Jurkat, Clone E6-1 (cell line): Measurements from ENCODE around the gene ALDH8A1.

ENCODE experiments used
- DNase-seq: peaks from one replicate; pipeline ENCODE4 v3.0.0-alpha.2; 2011; ENCODE audit warnings: low read depth, low spot score
- H3K4me3 ChIP-seq: 2 replicates; pipeline ENCODE4 v1.5.1; 2011; ENCODE audit warnings: mild to moderate bottlenecking, low read length, control low read depth, moderate library complexity

ALDH8A1 gene

DNA sequence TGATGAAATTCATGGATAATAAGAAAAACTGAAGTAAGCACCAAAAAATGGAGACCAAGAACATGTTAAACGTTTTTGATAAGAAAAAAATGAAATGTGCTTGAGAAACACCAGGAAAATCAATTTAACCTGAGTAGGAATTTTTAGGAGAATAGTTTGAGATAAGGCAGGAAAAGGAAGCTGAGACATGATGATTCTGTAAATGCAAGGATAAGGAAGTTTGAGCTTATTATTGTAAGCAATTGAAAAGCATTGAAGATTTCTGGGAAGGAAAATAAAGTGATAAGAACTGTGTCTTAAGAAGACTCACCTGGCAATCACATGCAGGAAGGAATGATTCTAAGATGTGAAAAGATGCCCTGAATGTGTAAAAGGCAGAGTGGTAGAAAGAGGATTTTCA is 66.6 kb downstream of the ALDH8A1 start:
- DNase-seq = no peak
- no peak overlapping the region for H3K4me3 ChIP-seq

DNA sequence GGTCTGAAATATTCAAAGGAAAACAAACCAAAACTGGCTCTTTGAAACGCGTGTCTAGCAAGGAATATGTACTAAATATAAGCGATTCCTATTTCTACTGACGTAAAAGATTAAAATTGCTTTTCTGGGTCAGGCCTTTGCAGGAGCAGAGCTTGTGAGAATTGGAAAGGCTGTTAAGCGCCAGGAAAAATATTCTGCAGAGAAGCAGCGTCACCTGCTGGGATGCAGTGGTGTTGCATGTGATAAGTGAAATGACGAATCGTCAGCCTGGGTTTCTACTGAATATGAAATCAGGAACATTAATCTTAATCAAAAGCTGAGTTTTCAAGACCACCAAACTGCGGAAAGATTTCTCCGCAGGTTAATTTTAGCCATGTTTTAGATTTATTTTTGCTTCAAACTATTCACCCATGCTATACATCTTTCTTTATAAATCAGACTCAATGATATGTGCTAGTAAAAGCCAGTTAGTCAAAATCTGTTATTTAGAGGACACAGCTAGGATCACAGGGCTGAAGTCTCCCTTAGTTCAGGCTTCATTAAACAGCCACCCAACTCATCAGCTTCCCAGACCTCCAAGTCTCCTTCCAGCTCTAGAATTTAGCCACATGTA is 67.4 kb downstream of the ALDH8A1 start:
- DNase-seq = peak; percentile 57
- H3K4me3 ChIP-seq = no peak overlapping the region

DNA sequence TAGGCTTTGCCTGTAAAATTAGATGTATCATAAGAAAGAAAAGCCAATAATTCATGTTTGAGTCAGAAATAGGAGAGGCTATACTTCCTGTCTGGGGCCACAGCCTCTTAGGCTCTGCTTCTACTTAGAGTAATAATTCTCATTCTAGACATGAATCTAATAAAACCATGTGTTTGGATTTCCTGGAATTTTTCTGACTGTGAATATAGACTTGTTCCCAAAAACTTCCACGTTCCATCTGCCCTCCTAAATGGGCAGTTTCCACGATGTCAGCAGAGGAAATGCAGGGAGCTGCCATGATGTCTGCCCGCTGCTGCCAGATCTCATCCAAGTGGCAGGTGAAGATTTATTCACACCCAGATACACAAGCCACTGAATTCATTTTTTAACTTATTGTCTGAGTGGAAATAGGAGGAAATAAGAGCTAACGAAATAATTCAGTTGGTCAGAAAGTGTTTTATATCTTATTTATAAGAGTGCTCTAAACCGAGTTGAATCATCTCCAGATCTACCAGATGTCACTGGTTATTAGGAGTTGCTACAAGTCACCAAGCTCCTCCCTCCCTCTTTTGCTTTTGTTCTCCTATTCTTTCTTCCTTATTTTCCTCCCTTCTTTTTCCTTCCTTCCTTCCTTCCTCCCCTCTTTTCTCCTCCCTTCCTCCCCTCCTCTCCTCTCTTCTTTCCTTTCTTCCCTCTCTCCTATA is 69.3 kb downstream of the ALDH8A1 start:
- DNase-seq = no peak
- no peak overlapping the region for H3K4me3 ChIP-seq

DNA sequence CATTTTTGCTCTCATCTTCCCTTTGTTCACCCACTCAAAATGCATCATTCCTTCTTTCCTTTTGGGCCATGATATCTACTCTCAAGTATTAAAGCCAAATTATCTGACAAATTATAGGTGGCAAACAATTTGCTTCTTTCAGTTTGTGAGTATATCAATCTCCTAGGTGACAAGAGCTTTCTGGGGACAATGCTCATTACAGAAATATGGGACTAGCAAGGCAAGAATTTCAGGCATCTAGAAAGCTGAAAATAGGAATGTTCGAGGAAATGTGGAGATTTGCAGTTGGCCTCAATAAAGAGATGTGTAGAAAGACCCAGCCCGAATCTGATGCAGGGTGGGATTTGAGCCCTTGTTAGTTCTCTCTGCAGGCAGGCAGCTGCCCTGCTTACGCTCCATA is 71.8 kb downstream of the ALDH8A1 start:
- no peak overlapping the region for H3K4me3 ChIP-seq
- DNase-seq = no peak

DNA sequence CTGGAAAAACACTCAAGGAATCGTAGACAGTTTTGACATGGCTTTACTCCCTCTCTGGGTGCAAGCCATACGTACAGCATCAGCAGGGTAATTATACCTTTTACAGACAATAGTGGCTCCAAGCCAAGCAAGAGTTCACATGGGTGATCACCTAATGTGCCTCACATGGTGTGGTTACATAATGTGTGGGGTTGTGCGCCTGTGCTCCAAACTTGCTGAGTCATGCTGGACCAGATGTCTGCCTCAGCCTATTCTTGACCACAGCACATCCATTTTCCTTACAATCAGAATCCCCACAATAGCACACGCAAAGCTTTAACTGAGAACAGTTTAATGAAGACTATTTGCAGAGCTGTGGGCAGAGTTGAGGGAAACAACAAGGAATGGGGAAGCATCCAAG is 74.5 kb downstream of the ALDH8A1 start:
- peak; percentile 21 for DNase-seq
- no peak overlapping the region for H3K4me3 ChIP-seq

DNA sequence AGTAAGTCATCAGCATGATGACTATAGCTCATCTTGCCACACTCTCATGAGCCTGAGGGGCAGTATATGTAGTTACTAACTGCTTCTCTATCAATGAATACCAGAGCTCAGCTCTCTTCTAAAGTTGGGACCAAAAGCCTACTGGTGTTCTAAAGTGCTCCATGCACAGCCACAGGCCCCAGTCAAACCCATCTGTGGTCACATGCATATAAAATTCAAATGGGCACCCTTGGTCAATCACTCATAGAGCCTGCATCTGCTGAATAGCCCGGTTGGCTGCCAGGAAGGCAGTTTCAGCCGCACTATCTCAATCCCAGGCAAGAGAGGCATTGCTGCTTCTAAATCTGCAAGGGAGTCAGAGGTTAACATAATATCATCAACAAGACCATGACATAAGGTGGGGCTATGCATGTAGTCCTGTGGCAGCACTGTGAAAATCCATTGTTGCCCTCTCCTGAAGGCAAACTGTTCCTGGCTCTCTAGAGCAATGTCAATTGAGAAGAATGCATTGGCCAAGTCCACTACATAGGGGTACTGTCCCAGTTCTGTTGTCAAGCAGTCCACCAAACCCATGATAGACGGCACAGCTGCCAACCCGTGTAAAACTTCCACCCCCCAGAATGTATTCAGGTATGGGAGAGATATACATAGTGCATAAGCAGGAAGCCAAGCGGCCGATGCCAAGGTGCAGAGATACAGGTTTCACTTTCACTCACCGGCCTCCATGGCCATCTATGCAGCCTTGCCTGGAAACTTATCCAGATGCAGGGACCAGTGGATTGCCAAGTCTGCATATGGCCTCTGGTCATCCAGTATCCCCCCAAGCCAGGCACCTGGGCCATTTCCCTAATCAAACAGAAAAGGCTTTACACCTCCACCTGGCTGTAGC is 76.2 kb downstream of the ALDH8A1 start:
- DNase-seq = no peak
- H3K4me3 ChIP-seq = no peak overlapping the region

DNA sequence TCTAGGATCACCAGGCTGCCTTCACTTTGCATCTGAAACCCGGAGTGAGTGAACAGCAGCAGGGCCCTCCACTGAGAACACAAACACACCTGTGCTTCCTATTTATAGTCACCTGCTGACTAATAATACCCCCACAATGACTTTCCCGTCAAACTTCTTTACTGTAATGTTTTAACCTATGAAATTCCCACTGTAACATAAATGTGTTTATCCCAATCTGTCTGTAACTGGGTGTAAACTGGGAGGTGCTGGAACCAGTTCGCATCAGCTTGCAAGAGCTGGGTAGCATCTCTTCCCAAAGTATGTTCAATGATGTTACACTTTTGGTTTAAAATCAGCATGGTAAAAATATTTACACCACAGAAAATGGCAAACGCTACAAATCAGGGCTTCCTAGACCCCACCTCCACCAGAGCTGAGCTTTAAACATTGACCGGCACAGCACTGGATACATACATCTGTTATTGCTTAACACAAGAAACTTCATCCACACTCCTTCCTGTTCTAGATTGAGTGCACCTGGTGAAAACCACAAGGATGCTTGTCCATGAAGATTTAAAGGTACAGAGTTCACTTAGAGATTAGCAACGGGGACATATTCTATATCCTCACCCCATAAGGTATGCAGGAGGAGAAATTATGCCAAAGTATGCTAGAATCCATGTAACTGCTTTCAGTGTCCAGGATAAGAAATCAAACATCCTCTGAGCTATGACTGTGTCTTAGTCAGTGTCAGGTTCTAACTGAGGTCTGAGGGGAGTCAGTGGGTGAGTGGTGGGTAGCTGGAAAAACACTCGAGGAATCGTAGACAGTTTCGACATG is 79.0 kb downstream of the ALDH8A1 start:
- no peak overlapping the region; the same call in 1 of the 2 replicates for H3K4me3 ChIP-seq
- peak; percentile 84 for DNase-seq

DNA sequence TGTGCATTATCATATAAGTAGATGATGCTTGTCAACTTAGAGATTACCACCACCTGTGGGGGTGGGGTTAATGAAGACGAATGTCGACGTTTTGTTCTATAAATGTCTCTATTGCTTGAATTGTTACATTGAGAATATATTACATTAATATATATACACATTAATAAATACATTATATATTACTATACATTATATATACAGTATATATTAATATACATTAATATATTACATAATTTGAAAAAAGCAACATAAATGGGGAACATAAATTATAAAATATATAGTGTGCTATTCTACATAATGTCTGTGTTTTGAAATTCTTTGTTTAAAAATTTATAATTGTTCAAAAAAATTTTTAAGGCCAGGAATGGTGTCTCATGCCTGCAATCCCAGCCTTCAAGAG is 81.1 kb downstream of the ALDH8A1 start:
- no peak for DNase-seq
- no peak overlapping the region for H3K4me3 ChIP-seq
